ENCODE results near the gene DYRK2.

DNA sequence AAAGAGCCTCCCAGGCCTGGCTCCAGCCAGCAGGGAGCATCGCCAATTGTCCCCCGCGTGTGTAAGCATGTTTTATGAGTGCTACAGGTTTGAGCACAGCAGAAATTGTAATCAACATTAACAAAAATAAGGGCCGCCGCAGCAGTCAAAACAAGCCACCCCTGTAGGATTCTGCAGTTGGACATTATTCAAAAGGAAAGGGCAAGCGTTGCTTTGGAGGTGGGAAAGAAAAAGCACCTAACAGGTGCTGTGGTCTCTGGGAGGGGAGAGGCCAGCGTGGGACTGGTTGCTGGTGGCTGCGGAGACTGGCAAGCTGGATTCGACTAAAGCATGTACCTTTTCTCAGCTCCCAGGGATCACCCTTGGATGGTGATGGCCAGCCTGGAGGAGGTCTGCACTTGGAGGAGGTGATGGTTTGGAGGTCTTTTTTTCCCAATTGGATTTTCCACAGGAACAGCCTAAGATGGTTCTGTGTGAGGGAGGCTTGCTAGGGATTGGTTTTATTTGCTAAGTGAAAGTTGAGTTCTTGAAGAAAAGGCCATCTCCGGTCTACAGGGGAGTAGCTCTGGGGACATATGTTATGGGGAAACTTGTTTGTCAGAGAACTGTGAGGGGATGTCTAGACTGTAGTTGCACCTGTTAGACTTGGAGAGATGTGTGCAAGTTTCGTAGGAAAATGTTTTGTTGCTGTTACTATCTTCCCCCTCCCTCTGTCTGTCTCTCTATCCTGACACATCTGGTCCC, 2.0 kb downstream of the DYRK2 start:
- TF ChIP-seq, protein P1, sequence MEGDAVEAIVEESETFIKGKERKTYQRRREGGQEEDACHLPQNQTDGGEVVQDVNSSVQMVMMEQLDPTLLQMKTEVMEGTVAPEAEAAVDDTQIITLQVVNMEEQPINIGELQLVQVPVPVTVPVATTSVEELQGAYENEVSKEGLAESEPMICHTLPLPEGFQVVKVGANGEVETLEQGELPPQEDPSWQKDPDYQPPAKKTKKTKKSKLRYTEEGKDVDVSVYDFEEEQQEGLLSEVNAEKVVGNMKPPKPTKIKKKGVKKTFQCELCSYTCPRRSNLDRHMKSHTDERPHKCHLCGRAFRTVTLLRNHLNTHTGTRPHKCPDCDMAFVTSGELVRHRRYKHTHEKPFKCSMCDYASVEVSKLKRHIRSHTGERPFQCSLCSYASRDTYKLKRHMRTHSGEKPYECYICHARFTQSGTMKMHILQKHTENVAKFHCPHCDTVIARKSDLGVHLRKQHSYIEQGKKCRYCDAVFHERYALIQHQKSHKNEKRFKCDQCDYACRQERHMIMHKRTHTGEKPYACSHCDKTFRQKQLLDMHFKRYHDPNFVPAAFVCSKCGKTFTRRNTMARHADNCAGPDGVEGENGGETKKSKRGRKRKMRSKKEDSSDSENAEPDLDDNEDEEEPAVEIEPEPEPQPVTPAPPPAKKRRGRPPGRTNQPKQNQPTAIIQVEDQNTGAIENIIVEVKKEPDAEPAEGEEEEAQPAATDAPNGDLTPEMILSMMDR (IDR thresholded peaks at IDR 0.05): no peak
- TF ChIP-seq POLR2AphosphoS5 (IDR thresholded peaks at IDR 0.05; ENCODE audit: insufficient read depth in 1 of 2, low read depth in 1 of 2): no peak
- no peak for TF ChIP-seq POLR2A (IDR thresholded peaks at IDR 0.05)
